Stimulated activated CD8-positive, alpha-beta memory T cell treated with anti-CD3 and anti-CD28 coated beads, Interleukin-15, amount 100 ng/mL, for 1 hour (primary cell): ENCODE data around the gene SERPINB8.
"Not testable (repeated sequence)": the region's sequence is repeated elsewhere in the genome, so short reads cannot be mapped to it uniquely, and the experiment has no call there.

Experiments used
- DNase-seq: peaks from one replicate; pipeline ENCODE4 v3.0.0-alpha.2; 2020; ENCODE audit warnings: low read depth

The SERPINB8 gene, protein sequence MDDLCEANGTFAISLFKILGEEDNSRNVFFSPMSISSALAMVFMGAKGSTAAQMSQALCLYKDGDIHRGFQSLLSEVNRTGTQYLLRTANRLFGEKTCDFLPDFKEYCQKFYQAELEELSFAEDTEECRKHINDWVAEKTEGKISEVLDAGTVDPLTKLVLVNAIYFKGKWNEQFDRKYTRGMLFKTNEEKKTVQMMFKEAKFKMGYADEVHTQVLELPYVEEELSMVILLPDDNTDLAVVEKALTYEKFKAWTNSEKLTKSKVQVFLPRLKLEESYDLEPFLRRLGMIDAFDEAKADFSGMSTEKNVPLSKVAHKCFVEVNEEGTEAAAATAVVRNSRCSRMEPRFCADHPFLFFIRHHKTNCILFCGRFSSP

GRCh38 chr18:63969942-63970808 lies at the start of gene SERPINB8:
Gene SERPINB8 (plus strand): TSS chr18:63970081. CDS start chr18:63978309, 8,228 bp downstream.
- peak; percentile 54 for DNase-seq

GRCh38 chr18:63922049-63922448 lies 47.8 kb upstream of the SERPINB8 start:
- DNase-seq = no peak

- no peak for DNase-seq
Observed at GRCh38 chr18:63924551-63924950, 45.3 kb upstream of the SERPINB8 start.

DNA sequence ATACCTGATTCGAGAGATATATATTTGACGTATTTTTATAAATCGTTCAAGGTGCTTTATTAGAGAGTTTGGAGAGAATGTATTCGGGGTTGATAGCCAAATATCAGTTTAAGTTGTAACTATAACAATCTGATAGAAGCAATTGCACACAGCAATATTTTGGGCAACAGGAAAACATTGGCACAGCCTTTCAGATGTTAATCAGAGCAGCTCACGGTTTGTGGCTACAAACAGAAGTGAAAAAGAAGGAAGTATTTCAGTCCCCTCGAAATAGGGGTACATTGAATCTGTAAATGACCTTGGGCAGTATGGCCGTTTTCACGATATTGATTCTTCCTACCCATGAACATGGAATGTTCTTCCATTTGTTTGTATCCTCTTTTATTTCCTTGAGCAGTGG lies 41.5 kb upstream of the SERPINB8 start:
- no peak for DNase-seq

- not testable (repeated sequence) for DNase-seq
Observed at GRCh38 chr18:63929369-63929768, 40.5 kb upstream of the SERPINB8 start.

- DNase-seq = no peak
Observed at GRCh38 chr18:63930773-63931354, 39.0 kb upstream of the SERPINB8 start.

DNA sequence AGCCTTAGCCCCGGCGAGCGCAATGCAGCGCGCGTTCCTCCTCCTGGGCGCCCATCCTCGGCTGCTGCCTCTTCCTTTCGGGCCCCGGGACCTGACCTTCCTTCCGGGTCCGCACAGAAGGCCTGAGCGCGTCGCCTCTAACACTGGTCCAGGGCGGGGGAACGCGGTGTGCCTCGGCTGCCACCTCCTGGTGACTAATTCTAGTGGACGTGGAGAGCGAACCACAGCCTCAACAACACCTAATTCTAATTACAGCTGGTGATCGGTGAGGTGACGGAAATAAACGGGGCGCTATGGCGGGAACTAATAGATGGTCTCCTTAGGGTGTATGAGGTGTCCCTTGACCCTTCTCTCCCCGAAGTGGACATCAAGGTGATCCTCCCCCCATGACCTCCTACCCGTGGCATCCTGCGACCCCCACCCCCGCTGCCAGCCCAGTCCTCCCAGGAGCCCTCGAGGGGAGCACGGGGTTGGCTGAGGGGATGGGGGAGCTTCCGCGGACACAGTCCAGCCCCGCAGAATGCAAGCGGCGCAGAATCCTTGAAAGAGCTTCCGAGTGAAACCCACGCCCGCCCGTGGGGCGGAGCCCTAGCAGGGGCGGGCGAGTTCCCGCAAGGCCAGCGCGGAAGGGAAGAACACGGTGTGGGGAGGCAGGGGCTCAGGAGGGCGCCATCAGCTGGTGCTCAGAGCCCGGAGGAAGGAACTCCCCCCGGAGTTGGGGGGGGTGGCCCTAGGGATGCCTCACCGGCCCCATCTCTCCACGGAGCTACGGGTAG lies 33.5 kb upstream of the SERPINB8 start:
- DNase-seq = no peak

DNA sequence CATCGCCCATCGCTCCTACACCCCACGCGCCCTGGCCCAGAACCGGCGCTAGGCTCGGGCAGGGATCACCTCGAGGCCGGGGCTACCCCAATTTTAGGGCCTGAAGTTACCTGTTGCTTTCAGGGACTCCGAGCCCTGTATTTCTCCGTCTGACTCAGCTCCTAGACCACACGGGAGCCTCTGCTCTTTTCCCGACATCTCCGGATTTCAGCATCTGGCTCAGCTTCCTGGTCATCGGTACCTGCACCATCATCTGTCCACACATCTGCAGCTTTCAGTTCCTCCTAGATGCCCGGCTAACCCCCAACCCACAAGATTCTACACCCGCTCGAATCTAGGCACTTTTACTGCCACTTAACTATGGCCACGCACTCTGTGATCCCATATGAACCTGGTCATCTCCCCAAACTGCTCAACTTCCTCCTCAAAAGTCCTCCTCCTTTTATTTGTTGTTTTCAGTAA lies 32.9 kb upstream of the SERPINB8 start:
- DNase-seq = no peak

- no peak for DNase-seq
Observed at GRCh38 chr18:63940008-63940407, 29.9 kb upstream of the SERPINB8 start.

DNA sequence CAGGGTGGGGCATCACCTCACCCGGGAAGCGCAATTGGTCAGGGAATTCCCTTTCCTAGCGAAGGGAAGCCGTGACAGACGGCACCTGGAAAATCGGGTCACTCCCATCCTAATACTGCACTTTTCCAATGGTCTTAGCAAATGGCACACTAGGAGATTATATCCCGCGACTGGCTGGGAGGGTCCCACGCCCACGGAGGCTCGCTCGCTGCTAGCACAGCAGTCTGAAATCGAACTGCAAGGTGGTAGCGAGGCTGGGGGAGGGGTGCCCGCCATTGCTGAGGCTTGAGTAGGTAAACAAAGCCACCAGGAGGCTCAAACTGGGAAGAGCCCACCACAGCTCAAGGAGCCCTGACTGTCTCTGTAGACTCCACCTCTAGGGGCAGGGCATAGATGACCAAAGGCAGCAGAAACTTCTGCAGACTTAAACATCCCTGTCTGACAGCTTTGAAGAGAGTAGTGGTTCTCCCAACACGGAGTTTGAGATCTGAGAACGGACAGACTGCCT lies 29.3 kb upstream of the SERPINB8 start:
- DNase-seq = not testable (repeated sequence)

- DNase-seq = no peak
Observed at GRCh38 chr18:63947051-63947790, 22.7 kb upstream of the SERPINB8 start.

DNA sequence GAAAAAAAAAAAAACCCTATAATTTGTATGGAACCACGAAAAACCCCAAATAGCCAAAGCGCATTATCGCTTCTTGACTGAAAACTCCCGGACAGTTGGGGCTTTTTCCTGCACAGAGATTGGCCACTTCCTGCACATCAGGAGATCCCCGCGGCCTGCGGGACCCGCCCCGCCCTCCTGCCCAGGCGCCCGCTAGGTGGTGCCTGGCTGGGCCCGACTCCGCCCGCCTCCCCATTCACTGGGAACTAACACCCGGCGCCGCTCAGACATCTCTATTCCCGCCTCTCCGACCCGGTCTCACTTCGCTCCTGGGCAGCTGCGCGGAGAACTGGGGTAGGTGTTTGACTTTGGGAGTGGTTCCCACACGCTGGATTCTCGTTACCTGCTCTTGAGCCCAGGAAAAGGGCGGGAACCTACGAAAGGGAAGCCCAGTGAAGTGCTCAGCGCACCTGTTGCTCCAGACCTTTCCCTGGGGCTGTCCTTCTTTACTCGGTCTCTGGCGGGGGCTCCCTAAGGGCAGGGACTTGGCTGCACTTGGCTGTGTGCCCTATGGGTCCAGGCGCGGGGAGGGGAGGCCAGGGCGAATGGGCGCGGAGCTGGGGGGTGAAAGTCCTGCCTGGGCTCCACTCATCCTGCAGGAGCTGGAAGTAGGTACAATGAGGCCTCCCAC lies 20.7 kb upstream of the SERPINB8 start, which contains the start of gene HMSD:
Gene HMSD (plus strand): TSS at position 234 of the 670 bp plus-strand sequence. CDS start 4,155 bp downstream, outside the sequence.
- DNase-seq = no peak

DNA sequence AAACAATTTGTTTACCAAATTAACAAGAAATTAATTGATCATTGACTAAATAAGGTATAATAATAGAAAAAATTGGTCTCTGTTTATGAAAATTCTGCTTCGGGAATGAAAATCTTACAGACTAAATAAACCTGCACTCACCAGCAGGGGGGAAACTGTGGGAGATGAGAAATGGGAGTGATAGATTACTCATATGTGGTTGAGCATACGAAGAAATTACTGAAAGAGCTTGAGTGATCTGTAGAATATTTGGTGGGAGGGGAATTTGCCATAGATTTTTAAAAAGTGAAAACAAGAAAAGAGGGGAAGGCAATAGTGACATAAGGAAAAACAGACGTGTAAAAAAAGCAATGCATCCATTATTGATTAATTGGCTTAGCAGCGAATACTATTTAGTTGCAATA lies 18.6 kb upstream of the SERPINB8 start:
- DNase-seq = no peak

DNA sequence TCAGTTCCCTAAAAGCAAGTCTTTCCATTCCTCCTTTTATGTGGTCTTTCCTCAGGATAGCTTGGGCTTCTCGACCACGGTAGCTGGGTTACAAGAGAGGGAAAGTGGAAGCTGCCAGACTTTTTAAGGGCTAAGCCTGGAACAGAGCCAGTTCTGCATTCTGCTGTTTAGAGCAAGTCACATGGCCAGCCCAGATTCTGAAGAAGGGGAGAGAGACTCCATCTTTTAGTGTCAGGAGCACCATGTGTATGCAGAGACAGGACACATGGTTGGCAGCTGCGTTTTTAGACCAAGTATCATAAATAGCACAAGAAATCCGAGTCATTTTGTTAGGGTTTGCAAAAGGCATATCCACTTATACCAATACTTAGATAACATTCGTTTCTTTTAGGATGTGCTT lies 16.1 kb upstream of the SERPINB8 start:
- DNase-seq = no peak

DNA sequence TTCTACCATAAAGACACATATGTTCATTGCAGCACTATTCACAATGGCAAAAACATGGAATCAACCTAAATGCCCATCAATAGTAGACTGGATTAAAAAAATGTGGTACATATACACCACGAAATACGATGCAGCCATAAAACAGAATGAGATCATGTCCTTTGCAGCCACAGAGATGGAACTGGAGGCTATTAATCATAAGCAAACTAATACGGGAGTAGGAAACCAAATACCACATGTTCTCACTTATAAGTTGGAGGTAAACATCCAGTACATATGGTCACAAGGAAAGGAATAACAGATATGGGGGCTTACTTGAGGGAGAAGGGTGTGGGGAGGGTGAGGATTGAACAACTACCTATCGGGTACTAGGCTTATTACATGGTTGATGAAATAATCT lies 13.1 kb upstream of the SERPINB8 start:
- no peak for DNase-seq

DNA sequence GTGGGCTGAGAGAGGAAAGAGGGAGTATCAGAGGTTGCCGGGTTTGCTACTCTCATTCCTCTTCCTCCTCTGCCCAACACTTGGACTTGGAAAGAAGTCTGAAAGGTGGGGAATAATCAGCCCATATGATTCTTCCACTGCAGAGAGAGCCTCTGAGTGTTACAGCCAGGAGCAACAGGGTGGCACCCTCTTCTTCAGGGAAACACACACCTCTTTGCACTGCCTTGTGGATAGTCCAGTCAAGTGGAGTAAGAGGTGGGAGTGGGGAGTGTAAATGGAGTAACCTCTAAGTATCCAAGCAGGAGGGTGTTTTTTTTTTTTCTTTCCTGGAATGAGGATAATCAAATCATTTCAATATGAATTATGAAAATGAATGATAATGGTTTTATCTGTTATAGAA lies 9.0 kb upstream of the SERPINB8 start:
- no peak for DNase-seq

DNA sequence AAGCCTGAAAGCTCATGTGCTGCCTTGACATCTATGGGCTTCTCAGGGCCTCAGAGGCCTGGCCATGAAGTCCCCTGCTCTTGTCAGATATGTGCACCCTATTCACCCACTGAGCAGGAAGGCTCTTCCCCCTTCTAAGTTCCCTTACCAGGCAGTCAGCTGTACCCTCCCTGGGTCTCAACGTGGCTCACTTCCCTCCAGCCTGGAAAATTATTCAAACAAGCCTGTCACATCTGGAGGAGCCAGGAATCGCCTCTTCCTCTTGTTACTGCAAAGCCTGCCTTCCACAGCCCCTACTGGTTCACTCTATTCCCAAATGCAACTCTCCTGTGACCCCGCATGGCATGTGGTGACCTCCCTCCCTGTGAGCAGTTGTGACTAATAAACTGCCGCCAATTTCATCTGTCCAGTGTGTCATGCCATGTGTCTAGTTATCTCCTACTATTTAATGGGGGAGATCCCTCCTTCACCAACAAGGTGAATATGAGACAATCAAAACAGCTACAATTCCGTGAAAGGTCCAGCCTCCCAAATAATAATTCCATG lies 8.4 kb upstream of the SERPINB8 start:
- no peak for DNase-seq

DNA sequence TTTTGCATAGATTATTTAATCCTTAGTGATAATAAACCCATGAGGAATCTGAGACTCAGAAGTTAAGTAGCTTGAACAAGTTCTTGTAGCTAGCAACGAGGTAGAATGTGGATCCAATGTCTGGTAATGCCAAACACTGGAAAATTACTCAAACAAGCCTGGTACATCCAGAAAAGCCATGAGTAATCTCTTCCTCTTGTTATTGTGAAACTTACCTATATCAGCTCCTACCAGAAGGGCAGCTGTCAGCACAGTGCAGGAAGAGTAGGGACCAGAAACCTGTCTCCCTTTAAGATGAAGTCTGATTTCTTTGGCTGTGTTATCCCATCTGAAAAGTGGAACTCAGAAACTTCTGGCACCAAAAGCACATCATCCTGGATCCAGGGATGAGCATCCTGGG lies 7.7 kb upstream of the SERPINB8 start:
- DNase-seq = no peak

GRCh38 chr18:63963615-63964256 lies 6.1 kb upstream of the SERPINB8 start:
- no peak for DNase-seq
